Stimulated activated CD4-positive, alpha-beta T cell treated with anti-CD3 and anti-CD28 coated beads, Interleukin-4, amount 100 ng/mL, for 24 hours (primary cell): ENCODE measurements around the gene PNPLA2.
A peak's percentile ranks its signal among the peaks of the same experiment; 100 is the strongest.

Experiments used
- DNase-seq: peaks from one replicate; pipeline ENCODE4 v3.0.0-alpha.2; 2020

PNPLA2 gene

DNA sequence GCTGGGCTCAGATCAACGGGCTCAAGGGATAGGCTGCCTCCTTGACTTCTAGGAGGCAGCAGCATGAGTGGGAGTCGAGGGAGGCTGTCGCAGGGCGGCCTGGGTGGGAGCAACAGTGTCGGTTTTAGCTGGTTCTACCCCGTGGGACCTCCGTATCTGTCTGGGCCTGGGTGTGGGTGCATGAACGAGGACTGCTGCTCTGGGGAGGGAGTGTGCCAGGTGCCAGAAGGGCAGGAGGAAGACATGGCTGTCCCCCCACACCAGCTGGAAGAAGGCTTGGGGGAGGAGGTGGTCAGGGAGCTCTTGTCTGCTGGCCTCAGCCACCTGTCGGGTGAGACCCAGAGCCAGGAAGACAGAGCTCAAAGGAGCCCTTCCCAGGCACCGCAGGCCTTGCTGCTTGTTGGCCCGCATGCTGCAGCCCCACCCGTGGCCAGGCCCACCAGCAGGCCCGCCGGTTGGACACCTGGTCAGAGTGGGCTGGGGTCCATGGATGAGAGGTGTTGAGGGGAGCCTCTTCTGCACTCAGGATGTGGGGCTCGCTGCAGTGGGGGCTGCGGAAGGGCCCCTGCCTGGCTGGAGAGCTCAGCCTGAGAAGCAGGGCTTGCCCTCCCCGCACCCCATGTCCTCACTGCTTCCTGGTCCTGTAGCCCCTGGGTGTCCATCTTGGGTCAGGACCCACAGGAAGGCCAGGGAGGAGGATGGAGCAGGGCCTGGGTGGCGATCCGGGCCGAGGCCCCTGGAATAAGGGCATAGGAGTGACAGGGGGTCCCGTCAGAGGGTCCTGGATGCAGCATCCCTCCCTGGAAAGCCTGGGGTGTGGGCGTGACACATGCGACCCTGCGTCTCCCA, 32.3 kb upstream of the PNPLA2 start:
- no peak for DNase-seq

DNA sequence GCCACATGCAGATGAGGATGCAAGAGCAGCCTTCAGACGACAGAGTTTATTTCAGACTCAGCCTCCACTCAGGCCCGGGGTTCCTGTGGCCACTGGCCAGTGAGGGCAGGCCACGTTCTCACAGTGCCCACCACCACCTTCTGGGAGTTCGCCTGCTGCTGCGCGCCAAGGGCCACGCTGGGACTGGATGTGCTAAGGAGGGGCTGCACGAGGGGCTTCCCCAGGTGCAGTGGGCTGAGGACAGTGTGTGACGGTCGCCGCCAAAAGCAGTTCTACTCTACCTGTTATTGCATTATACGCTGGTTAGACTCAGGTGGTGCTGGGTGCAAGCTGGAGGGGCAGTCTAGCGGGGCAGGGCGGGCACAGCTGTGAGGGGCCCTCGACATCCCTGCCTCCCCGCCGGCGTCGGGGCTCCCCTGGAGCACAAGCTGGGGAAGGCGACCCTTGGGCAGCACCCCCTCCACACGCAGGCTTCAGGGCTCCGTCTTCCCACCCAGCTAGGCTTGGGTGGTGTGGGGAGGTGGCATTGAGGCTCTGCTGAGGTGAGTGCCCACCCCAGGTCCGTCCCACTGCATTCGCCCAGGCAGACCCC, 31.5 kb upstream of the PNPLA2 start:
- DNase-seq = no peak

DNA sequence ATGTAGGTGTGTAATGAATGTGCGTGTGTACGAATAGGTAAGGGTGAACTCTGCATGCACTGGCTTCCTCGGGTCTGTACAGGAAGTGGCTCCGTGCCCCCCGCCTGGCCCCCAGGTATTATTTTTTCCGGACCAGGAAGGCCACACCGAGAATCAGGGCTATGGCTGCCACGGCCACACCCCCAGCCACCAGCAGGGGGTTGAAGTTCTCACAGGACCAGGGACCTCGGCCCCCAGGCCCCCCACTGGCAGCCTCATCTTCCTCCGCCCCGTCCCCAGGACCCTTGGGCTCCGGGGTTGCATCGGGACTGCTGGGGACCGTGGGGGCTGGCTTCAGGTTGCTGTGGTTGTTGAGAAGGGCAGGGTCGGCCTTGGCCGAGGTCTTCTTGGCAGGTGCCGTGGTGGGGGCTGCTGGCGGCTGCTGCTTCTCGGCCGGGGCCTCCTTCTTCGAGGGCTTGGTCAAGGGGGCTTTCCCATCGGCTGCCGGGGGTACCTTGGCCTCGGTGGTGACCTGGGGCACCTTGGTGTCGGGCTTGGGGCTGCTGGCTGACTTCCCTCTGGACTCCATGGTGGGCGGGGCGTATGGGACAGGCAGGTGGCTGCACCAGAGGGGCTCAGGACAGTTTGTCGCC, 30.6 kb upstream of the PNPLA2 start:
- DNase-seq = no peak

DNA sequence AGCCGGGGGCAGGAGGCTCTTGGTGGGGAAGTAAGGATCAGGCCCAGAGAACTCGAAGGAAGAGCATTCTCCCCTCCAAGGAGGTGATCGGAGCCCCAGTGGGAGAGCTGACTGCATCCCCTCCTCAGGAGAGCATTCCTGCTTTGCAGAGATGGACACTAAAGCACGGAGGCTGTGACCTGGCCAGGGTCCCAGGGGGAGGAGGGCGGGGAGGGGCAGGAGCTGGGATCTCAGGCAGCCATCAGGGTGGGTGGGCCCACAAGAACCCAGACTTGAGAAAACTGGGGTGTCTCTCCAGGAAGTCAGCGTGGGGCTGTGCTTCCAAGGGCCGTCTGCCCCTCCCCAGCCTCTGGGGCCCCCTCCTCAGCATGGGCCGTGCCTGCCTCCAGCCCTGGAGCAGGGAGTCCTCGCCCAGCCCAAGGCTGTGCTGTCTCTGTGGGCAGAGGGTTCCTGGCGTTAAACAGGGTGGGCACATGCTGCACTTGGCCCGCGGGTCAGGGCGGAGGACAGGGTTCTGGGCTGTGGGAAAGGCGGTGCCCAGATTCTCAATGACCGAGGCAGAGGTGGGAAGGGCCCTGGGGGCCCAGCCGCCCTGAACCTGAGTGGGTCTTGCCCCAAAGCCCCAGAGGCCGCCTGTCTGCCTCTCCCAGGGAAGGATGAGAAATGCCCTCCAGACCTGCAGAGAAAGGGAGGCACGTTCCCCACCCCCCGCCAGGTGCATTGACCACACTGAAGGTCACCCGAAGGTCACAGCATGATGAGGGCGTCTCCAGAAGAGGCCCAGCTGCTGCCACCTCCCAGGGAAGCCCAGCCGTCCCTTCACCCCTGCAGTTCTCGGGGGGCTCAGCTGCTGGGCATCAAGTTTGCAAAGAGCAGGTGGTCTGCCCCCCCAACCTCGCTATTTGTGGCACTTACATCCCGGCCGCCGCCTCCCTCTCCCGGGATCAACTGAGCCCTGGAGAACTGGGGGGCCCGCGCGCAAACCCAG, 29.5 kb upstream of the PNPLA2 start:
- no peak for DNase-seq

DNA sequence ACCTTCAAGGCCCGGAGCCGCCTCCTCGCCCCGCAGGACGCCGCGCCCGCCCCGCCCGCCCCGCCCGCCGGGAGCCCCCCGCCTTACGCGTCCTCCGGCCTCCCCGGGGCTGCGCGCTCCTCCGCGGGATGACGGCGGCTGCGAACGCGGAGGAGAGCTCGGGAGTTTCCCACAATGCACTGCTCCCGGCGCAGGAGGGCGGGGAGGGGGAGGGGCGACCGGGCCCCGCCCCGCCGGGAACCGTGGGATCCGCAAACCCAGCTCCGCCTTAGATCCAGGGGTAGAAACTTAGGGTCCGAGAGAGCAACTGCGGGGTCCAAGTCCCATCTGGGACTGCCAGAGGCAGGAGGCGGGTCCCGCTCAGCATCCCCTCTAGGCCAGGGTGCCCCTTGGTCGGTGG, 28.8 kb upstream of the PNPLA2 start, which contains the start of gene CEND1:
Gene CEND1 (minus strand): TSS at position 148 of the 400 bp plus-strand sequence. CDS start 1,514 bp downstream, outside the sequence.
- DNase-seq = peak; percentile 48

DNA sequence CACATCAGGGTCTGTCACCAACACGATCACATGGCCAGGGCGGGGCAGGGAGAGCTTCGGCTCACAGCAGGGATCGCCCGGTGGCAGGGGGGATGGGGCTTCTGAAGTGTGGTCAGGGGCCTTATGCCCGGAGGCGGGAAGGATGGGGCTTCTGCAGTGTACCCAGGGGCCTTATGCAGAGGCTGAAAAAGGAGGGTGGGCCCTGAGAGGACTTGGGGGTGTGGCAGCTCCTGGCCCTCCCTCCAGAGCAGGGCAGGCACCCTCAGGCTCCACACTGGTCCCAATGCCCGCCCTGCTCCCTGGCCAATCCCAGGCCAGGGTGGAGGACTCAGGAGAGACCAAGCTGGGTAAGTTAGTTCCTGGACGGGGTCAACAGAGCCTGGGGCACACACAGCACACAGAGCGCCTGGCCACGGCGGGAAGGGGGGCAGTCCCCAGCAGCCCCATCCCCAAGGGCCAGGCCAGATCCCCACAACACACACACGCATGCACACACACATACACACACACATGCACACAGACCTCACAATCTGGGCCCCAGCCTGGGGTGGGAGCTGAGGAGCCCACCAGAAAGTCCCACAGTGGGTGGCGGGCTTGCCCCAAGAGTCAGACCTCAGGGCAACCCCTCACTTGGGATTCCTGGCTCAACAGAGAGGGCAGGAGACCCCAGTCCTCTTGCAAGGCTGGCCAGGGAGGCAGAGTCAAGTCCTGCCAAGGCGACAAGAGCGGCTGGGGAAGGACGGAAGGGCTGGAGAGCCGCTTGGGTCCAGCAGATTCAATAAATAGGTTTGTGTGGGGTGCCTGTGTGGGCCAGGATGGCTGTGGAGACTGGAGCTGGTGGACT, 27.8 kb upstream of the PNPLA2 start:
- DNase-seq = no peak

DNA sequence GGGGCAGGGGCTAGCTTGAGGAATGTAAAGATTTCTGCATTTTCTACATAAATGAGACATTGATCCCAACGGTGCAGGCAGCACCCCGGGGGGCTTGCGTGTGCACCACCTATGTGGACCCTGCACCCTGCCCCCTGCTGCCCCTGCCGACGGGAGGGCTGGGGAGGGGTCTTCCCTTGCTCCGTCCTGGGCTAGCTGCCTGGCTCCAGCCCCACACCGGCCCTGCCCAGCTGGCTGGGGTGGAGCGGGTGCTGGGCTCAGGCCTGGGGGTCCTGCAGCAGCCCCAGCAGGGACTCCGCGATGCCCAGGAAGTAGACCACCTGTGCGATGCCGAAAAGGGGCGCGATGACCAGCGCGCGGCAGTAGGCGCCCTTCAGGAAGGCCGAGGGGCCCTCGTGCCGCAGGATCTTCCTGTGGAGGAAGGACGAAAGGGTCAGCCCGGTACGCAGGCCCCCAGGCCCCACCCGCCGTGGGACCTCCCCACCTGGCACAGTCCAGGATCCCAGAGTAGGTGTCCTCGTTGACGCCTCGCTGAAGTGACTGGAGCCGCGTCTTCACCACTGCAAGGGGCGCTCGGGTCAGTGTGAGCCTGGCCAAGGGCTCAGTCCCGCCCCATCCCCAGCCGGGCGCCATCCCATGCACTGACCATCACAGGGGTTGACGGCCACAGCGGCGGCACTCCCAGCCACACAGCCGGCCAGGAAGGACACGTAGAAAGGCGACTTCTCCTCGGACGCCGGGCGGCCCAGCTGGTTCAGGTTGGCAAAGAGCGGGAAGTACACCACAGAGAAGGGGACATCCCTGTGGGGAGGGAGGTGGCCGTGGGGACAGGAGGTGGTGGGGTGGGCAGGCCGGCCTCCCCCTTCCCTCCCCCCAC, 26.8 kb upstream of the PNPLA2 start:
- no peak for DNase-seq

DNA sequence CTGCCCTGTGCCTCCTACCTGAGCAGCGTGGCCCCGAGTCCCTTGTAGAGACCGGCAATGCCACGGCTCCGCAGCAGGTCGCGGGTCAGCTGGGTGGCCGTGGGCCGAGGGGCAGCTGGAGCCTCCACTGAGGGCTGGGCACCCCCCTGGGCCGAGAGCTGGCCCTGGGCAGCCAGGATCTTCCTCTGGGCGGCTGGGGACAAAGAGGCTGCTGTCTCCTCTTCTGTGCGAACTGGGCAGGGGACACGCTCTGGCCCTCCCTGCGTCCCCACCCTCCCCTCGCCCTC, 26.2 kb upstream of the PNPLA2 start:
- DNase-seq = no peak

DNA sequence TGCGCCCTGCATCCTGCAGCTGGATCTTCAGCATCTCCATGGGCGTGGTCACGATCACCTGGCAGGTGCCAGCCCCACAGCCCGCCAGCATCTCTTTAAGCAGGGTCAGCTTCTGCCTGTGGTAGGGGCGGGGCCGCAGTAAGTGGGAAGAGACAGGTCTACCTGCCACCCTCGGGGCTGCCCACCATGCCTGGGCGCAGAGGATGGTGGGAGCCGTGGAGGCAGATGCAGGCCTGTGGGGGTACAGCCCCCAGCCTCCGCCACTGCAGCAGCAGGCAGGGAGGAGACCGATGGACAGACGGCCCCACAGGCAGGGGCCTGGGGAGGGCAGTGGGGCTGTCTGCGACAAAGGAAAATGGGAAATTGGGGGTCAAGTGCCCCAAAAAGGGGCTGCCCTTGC, 25.8 kb upstream of the PNPLA2 start:
- DNase-seq = no peak

DNA sequence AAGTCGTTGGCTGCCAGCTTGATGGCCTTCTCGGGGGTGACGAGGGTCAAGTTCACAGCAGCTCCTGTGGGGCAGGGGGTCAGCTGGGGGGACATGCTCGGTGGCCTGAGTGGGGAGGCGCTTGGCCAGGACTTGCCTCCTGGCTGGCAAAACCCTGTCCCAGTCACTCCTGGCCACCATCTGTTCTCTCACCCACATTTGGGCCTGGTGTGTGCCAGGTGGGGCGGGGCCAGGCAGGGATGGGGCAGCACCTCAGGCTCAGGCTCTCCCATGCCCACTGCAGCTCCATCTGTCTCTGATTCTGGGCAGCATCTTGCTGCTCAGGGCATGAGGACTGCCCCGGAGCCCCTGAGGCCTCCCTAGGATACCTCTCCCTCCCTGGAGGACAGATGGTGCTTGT, 25.2 kb upstream of the PNPLA2 start:
- DNase-seq = no peak

DNA sequence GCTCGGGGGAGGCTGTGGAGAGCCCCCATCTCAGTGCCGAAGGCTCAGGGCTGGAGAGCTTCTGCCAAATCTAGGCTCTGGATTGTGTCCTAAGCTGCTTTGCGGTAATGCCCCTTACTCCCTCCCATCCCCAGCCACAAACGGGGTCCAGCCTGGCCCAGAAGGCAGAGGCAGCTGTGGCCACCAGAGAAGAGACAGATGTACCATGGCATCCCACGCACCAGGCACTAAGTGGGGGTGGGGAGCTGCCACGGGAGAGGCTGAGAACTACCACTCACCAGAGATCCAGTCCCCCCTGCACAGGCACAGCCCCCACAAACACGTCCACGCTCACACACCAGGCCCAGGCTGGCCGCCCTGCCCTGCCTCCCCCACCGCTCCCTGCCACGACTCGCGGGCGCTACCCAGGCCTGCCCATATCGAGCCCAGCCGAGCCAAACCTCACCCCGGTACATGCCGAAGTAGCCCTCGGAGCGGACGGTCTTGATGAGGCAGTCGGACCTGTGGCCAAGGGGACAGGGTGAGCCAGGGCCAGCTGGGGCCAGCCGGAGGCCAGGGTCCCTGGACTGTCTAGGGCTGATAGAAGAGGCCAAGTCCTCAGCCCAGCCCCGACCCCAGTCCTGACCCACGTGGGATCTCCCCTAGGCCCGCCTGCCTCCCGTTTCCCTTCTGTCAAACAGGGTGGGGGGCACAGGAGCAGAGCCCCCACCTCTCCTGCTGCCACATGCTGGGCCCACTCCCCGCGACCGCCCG, 24.5 kb upstream of the PNPLA2 start:
- DNase-seq = no peak

DNA sequence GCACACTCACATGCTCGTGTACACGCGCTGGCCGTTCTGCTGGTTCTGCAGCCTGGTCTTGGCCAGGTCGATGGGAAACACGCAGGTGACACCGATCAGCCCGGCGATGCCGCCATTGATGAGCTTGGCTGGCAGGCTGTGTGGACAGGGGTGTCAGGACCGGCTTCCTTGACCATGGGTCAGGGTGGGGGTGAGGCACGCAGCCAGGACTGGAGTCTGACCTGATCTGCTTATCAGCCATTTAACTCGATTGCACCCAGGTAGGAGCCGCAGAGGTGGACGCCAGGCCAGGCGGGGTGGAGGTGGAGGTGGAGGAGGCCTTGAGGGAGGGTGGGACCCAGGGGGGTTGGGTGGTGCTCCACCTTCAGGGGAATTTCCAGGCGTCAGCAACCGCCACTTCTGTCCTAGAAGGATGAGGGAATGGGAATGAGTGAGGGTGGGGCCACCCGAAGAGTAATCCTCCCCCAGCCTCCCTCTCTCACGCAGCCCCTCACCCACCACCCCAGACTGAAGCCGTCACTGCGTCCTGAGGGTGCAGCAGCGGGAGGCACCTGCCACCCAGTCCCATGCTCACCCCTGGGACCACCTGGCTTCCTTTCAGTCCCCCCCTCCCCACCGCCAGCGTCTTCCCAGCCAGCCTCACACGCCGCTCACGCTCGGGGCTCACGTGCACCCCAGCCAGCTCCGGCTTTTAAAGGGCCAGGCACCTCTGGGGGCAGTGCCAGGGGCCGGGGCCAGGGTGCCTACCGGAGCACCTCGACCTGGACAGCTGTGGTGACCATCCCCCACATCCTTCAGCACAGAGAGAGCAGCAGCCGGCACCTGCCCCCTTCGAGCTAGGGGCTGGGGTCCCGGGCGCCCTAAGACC, 23.7 kb upstream of the PNPLA2 start:
- no peak for DNase-seq

DNA sequence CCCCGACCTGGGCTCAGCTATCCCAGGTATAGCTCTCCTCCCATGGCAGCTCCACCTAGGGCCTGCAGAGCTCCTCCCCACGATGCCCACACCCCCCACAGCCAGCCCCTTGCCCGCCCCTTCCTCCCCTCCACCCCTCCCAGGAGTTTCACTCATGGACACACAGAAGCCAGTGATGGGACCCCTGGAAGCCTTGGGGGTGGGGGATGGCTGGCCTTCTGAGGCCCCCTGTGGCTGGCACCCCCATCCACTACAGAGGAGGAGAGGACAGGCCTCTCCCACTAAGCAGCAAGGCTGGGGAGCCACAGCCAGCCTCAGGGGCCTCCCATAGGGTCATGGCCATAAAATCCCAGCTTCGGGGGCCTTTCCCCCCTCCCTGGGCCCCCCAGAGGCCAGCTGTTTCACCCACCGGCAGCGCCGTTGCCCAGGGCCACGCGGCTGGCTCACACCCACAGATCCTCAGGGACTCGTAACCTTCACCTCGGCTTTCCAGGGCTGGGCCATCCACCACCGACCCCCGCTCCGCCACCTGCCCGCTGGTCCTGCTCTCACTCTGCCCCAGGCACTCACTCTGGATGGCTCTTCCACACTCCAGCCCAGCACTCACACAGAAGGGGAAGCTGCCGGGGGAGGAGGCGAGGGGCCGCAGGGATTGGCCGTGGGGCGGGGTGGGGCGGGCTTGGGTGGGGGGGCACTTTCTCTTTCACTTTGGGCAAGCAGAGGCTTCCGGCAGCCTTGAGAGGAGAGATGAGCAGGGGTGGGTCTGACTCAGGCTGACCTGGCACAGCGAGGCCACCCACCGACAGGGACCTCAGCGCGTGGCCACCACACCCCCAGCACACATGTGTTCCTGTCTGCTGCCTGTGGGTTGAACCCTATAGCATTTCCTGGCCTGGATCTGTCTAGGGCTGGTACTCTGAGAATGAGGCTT, 22.8 kb upstream of the PNPLA2 start:
- peak; percentile 88 for DNase-seq

DNA sequence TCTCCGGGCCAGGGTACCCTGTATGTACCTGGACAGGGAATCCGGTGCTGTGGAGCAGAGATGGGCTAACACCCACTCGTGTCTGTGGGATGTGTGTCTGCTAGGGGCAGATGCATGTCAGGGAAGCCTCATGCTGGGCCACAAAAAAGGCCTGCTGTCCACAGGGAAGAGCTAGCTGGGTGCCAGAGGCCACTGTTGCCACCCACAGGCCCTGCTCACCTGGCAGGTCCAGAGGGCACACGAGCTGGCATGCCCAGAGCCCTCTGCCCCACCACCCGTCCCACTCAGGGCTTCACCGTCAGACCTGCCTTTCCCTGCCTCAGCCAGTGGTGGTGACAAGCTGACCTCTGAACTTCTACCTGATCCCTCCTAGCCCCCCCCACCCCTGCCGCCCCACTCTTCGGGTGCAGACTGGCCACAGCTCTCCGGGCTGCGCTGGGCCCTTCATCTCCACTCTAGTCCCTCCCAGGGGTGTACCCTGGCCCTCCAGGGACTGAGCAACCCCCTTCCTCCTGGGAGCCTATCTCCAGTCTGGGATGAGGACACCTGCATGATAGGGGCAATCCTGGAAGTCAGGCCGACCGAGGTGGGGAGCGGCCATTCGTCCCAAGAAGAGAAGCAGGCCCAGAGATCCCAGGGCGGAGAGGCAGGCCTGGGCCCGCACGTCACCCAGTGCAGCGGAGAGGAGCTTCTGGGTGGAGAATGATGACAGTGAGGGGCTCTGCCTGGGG, 22.0 kb upstream of the PNPLA2 start:
- no peak for DNase-seq

DNA sequence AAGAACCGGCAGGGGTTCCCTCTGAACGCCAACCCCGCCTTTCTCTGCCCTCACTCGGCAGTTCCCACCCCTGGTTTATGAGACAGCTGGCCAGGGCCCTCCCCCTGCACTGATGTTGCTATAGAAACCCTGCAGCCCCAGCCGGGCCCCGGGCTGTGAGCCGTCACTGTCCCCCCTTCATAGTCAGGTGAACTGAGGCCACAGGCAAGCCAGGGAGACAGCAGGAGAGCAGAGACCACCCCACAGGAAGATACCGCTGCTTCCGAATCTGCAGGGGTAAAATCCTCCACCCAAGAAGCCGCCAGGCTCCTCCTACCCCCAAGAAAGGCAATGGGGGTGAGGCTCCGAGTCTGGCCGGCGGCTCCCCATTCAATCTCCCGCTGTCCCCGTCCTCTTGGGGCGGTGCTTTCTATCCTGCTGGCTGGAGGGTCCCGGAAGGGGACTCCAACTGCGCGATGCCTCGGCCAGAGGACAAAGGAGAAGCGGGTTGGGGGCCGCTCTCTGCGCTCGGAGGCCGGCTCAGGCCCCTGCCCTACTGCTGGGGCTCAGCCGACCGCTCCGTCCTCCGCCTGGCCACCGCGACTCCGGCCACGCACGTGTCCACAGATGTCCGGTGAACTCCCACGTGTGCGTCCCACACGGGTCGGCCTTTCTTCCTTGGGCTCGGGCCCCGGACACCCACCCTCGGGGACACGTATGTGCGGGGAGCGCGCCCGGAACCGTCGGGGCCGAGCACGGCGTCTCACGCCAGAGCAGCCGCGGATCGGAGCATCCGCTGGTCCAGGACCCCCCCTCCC, 21.2 kb upstream of the PNPLA2 start:
- DNase-seq = peak; percentile 79

DNA sequence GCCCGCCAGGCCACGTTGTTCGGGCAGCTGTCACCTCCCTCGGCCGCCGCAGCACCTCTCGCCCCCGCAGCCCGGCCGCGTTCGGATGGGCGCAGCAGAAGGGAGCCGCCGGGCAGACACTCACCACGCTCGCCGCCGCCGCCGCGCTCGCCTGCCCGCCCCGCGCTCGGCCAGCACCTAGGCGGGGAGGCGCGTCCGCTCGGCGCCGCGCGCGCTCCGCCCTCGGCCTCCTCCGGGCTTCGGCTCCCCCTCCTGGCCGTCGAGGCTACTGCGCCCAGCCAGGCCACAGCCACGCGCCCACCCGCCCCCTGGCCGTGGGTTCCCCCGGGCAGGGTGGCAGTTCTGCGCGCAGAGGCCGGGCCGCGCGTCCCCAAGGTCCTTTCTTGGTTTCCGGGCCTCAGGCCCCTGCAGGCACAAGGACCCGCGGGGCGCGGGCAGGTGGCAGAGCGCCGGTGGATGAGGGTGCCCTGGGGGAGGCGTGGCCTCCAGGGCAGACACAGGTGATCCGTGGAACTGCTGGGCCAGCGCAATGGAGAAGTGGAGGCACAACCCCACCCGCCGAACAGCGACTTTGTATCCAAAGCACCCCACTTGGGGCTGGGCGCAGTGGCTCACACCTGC, 20.5 kb upstream of the PNPLA2 start, which contains the start of gene SLC25A22:
Gene SLC25A22 (minus strand): TSS at position 189 of the 621 bp plus-strand sequence. CDS start 3,275 bp downstream, outside the sequence.
- peak; percentile 85 for DNase-seq
